ENCODE data around the gene MICAL3.

The MICAL3 gene

DNA sequence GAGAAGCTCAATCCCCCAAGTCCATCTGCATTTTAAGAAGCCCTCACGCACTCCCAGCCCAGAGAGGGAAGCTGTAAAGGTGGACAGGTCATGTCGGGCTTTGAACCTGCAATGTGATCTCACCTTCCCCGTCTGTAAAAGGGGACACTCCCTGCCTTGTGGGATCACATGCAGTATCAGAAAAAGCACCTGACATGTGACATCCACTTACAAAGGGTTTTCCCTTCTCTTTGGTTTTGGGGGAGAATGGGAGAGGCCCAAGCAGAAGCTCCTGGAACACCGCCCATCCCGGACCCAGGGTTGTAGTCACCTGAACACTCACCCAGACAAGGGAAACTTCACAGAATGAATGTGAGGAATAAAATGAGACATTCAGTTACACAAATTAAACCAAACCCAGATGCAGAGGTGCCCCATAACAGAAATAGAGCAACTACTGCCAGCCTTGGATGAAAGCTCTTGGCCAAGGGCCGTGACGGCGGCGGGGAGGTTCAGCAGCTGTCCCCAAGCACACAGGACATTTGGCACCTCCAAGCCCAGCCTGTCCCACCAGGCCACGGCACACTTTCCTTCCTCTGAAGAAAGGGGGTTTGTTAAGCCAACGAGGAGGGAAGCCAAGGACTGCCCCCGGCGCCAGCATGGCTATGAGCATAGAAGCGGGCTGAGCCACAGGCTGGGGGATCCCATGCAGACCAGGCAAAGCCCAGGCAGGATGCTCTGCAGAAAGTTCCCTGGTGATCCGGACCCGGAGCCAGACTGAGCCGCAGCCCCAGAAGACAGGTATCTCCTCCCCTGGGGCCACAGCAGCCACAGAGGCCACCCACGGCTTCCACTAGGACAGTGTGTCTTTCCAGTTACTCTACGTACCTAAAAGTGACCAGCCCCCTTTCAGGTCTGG is 253.9 kb downstream of the MICAL3 start:
- peak overlapping the region; percentile 22; the same call in 1 of the 2 replicates for H3K4me3 ChIP-seq (ENCODE audit: low read length)
- TF ChIP-seq, protein P1, sequence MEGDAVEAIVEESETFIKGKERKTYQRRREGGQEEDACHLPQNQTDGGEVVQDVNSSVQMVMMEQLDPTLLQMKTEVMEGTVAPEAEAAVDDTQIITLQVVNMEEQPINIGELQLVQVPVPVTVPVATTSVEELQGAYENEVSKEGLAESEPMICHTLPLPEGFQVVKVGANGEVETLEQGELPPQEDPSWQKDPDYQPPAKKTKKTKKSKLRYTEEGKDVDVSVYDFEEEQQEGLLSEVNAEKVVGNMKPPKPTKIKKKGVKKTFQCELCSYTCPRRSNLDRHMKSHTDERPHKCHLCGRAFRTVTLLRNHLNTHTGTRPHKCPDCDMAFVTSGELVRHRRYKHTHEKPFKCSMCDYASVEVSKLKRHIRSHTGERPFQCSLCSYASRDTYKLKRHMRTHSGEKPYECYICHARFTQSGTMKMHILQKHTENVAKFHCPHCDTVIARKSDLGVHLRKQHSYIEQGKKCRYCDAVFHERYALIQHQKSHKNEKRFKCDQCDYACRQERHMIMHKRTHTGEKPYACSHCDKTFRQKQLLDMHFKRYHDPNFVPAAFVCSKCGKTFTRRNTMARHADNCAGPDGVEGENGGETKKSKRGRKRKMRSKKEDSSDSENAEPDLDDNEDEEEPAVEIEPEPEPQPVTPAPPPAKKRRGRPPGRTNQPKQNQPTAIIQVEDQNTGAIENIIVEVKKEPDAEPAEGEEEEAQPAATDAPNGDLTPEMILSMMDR (IDR thresholded peaks at IDR 0.05; ENCODE audit: low read depth, low read length) = no peak
- no peak for TF ChIP-seq EZH2phosphoT487 (IDR thresholded peaks at IDR 0.05; ENCODE audit: low read depth)
- peaks cover 51% of the 10 kb centered on the region for H3K36me3 ChIP-seq (replicated peaks; ENCODE audit: low read depth, low read length)
- H4K20me1 ChIP-seq (ENCODE audit: insufficient read depth, low read length) = peaks cover 72% of the 10 kb centered on the region
- no peaks in the 10 kb centered on the region for H3K27me3 ChIP-seq (ENCODE audit: low read depth, low read length)
- peak overlapping the region; percentile 89 for H3K4me2 ChIP-seq (ENCODE audit: low read length)
- H3K27ac ChIP-seq (ENCODE audit: low read length) = peak overlapping the region; percentile 77
- H3K9ac ChIP-seq (ENCODE audit: low read length) = peak overlapping the region; percentile 2; the same call in 1 of the 2 replicates
- no peak overlapping the region for H2AFZ ChIP-seq (ENCODE audit: low read depth, low read length)
- H3K4me1 ChIP-seq (ENCODE audit: low read length) = peaks cover 60% of the 10 kb centered on the region
- H3K9me3 ChIP-seq (ENCODE audit: insufficient read depth, low read length) = no peaks in the 10 kb centered on the region
- H3K79me2 ChIP-seq (ENCODE audit: low read length) = peaks cover 92% of the 10 kb centered on the region

DNA sequence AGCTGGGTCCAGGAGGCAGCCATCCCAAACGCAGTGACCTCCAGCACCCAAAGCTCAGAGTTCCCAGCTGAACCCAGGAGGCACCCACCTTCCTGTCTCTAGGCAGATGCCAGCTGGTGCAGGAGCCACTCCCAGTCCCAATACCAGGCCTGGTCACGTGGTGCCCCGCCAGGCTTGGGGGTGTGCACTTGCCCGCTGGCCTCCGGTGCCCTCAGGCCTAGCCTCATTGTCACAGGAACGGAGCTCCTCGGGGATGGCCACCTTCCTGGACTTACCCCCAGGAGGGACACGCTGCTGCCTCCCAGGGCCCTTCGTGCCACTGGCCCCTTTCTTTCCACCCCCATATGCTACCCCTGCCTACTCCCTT is 254.7 kb downstream of the MICAL3 start:
- H3K4me3 ChIP-seq (ENCODE audit: low read length) = no peak overlapping the region
- H3K9me3 ChIP-seq (ENCODE audit: insufficient read depth, low read length) = no peaks in the 10 kb centered on the region
- peaks cover 99% of the 10 kb centered on the region for H3K79me2 ChIP-seq (ENCODE audit: low read length)
- H4K20me1 ChIP-seq (ENCODE audit: insufficient read depth, low read length) = peaks cover 80% of the 10 kb centered on the region
- no peaks in the 10 kb centered on the region for H3K27me3 ChIP-seq (ENCODE audit: low read depth, low read length)
- H3K36me3 ChIP-seq (replicated peaks; ENCODE audit: low read depth, low read length) = peaks cover 51% of the 10 kb centered on the region
- TF ChIP-seq, protein P1 (IDR thresholded peaks at IDR 0.05; ENCODE audit: low read depth, low read length) = no peak
- TF ChIP-seq EZH2phosphoT487 (IDR thresholded peaks at IDR 0.05; ENCODE audit: low read depth) = no peak
- no peak overlapping the region for H3K9ac ChIP-seq (ENCODE audit: low read length)
- H3K4me1 ChIP-seq (ENCODE audit: low read length) = peaks cover 53% of the 10 kb centered on the region
- no peak overlapping the region for H2AFZ ChIP-seq (ENCODE audit: low read depth, low read length)
- H3K27ac ChIP-seq (ENCODE audit: low read length) = 0 out of 2 replicates have a peak overlapping the region, but pooled peaks have one; percentile 77
- peak overlapping the region; percentile 89; the same call in 1 of the 2 replicates for H3K4me2 ChIP-seq (ENCODE audit: low read length)

DNA sequence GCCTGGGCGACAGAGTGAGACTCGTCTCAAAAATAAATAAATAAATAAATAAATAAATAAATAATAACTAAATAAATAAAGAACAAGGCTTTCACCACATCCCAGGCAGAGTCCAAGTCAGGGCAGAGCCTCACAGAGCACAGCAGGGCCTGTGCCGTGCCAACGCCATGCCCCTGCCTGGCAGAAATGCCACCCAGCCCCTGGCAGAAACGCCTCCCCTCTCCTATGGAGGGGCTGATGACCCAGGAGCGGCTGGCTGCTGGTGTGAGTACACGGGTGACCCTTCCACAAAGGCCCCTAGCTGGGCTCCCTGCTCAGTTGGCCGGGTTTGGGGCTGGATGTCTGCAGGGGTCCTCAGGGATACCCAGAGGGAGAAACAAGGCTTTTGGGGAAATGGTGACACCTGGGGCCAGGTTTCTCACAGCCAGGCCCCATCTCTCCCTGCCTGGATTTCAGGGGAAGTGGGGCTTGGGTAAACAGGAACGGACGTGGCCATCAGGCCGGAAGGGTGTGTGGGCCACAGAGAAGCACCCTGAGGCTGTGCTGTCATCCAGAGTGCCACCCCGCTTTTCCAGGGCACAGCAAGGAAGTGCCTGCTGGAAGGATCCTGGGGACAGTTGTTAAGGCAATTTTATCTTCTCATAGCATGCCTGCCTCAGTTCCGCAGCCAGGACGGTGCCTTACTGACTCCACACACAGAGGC is 255.2 kb downstream of the MICAL3 start:
- no peak overlapping the region for H3K4me2 ChIP-seq (ENCODE audit: low read length)
- H3K79me2 ChIP-seq (ENCODE audit: low read length) = peaks cover 100% of the 10 kb centered on the region
- H3K4me3 ChIP-seq (ENCODE audit: low read length) = no peak overlapping the region
- H4K20me1 ChIP-seq (ENCODE audit: insufficient read depth, low read length) = peaks cover 85% of the 10 kb centered on the region
- H3K9me3 ChIP-seq (ENCODE audit: insufficient read depth, low read length) = no peaks in the 10 kb centered on the region
- H2AFZ ChIP-seq (ENCODE audit: low read depth, low read length) = no peak overlapping the region
- no peaks in the 10 kb centered on the region for H3K27me3 ChIP-seq (ENCODE audit: low read depth, low read length)
- H3K27ac ChIP-seq (ENCODE audit: low read length) = no peak overlapping the region
- peaks cover 50% of the 10 kb centered on the region for H3K4me1 ChIP-seq (ENCODE audit: low read length)
- H3K36me3 ChIP-seq (replicated peaks; ENCODE audit: low read depth, low read length) = peaks cover 51% of the 10 kb centered on the region
- no peak overlapping the region for H3K9ac ChIP-seq (ENCODE audit: low read length)
- TF ChIP-seq, protein P1 (IDR thresholded peaks at IDR 0.05; ENCODE audit: low read depth, low read length) = no peak

All from OCI-LY3 (cell line).